Coronary artery (tissue), 2 donors: ENCODE data around the gene LRRC3.

Experiments used
- DNase-seq: peaks from one replicate; pipeline ENCODE4 v3.0.0-alpha.2; 2017; ENCODE audit warnings: low spot score
- H3K27ac ChIP-seq, 2 donors: fragments of 200-600 bp; sonication (generic); one replicate each; pipeline ENCODE4 v1.5.1; 2016 to 2019
- H3K4me3 ChIP-seq: fragments of 200-600 bp; sonication (generic); 2 replicates; pipeline ENCODE4 v1.5.1; 2016; ENCODE audit warnings: mild to moderate bottlenecking, moderate library complexity
- TF ChIP-seq, protein P1 (sequence below): fragments of 200-600 bp; sonication (generic); IDR thresholded peaks from one replicate; pipeline ENCODE4 v1.5.1; 2019; ENCODE audit warnings: antibody characterized with exemption

Gene LRRC3

DNA sequence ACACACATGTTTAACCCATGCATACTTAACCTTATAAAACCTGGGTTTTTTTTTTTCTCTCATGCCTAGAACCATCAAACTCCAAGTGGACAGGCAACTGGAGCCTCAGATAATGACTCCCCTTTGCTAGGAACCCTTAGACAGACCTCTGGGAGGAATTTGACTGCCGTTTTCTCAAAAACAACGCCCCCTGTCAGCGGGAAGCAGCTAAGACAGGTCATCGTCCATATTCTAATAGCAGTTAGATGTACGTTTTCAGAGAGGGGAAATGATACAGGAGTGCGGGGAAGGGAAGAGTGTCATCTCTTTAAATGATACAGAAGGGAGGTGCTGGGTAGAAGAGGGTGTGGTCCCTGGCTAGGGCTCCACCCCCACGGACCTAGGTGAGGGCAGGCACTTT is 34.7 kb downstream of the LRRC3 start:
- Histone ChIP-seq H3K27ac (no peak overlapping the region), H3K4me3 (no peak overlapping the region)
- no peak for DNase-seq
- TF ChIP-seq, protein P1, sequence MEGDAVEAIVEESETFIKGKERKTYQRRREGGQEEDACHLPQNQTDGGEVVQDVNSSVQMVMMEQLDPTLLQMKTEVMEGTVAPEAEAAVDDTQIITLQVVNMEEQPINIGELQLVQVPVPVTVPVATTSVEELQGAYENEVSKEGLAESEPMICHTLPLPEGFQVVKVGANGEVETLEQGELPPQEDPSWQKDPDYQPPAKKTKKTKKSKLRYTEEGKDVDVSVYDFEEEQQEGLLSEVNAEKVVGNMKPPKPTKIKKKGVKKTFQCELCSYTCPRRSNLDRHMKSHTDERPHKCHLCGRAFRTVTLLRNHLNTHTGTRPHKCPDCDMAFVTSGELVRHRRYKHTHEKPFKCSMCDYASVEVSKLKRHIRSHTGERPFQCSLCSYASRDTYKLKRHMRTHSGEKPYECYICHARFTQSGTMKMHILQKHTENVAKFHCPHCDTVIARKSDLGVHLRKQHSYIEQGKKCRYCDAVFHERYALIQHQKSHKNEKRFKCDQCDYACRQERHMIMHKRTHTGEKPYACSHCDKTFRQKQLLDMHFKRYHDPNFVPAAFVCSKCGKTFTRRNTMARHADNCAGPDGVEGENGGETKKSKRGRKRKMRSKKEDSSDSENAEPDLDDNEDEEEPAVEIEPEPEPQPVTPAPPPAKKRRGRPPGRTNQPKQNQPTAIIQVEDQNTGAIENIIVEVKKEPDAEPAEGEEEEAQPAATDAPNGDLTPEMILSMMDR, result no peak

DNA sequence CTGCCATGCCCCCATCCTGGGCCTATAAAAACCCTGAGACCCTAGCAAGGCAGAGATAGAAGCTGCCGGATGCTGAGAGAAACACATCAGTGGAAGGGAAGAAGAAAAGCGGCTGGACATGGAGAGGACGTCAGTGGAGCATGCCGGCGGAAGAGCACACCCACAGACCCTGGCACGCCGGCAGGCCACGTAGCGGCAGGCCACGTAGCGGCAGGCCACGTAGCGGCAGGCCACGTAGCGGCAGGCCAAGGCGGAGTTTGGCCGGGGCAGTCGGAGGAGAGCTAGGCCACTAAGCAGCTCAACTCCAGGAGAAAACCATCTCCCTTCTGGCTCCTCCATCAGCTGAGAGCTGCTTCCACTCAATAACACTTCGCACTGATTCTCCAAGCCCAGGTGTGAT is 35.1 kb downstream of the LRRC3 start:
- no peak for DNase-seq
- H3K4me3 ChIP-seq, result no peak overlapping the region
- H3K27ac ChIP-seq, result no peak overlapping the region
- TF ChIP-seq, protein P1, result no peak

DNA sequence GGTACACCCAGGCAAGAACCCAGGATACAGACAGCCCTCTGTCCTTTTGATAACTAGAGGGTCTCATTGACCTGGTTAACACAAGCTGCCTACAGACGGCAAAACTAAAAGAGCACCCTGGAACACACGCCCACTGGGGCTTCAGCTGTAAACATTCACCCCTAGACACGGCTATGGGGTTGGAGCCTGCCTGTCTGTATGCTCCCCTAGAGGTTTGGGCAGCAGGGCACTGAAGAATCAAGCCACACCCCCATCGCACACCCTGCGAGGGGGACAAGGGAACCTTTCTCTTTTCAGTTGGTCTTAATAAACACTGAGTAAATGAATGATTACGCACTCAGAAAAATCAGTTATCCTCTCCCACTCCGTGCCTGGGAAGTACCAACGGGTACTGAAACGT is 35.5 kb downstream of the LRRC3 start:
- no peak for DNase-seq
- H3K27ac ChIP-seq, result no peak overlapping the region
- no peak overlapping the region for H3K4me3 ChIP-seq
- TF ChIP-seq, protein P1, result no peak

GRCh38 chr21:44492567-44493385 is 37.5 kb downstream of the LRRC3 start:
- no peak overlapping the region for H3K4me3 ChIP-seq
- no peak overlapping the region for H3K27ac ChIP-seq
- DNase-seq, result no peak
- TF ChIP-seq, protein P1, result no peak

DNA sequence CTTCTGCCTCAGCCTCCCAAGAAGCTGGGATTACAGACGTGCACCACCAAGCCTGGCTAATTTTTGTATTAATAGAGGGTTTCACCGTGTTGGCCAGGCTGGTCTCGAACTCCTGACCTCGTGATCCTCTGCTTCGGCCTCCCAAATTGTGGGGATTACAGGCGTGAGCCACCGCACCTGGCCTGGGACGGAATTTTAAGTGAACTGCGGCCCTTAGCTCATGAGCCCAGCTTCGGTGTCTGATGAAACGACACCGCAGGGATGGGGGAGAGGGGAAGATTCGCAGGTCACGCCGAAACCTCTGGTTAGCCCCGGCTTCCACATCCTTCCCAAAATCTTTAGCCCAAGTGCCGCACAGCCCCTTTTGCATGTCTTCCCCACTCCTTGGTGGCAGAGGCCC is 39.1 kb downstream of the LRRC3 start:
- TF ChIP-seq, protein P1, result no peak
- Histone ChIP-seq H3K27ac (no peak overlapping the region), H3K4me3 (no peak overlapping the region)
- DNase-seq, result no peak

DNA sequence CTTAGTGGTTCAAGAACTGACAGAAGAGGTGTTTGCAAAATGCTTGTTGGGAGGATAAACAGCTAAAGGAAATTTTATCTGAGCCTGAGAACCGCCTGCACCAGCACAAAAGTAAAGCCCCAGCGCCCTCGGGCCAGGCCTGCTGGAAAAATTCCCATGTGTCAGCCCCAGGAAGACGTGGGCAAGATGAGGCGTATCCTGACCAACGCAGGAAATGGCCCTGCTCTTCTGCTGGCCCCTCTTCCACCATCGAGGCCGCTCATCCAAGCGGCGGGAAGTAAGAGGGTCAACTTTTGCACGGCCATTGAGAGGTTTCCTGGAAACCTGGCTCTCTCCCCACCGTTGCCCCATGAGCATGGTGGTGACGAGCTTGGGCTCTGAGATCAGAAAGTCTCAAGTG is 39.6 kb downstream of the LRRC3 start:
- no peak overlapping the region for H3K27ac ChIP-seq
- no peak for DNase-seq
- H3K4me3 ChIP-seq, result no peak overlapping the region
- TF ChIP-seq, protein P1, result no peak
